ENCODE data around the gene CACNA2D4.

The CACNA2D4 gene

GRCh38 chr12:1842905-1843640 lies 75.4 kb downstream of the CACNA2D4 start:
- DNase-seq = no peak

GRCh38 chr12:1842183-1842904 lies 76.1 kb downstream of the CACNA2D4 start:
- DNase-seq = no peak

GRCh38 chr12:1841586-1842182 lies 76.8 kb downstream of the CACNA2D4 start:
- no peak for DNase-seq

- DNase-seq = no peak
Observed at GRCh38 chr12:1840981-1841425, 77.4 kb downstream of the CACNA2D4 start.

- DNase-seq = no peak
Observed at GRCh38 chr12:1839956-1840951, 78.2 kb downstream of the CACNA2D4 start.

- no peak for DNase-seq
Observed at GRCh38 chr12:1839464-1839863, 79.0 kb downstream of the CACNA2D4 start.

GRCh38 chr12:1838994-1839365 lies 79.5 kb downstream of the CACNA2D4 start:
- DNase-seq = no peak

- DNase-seq = no peak
Observed at GRCh38 chr12:1838205-1838993, 80.1 kb downstream of the CACNA2D4 start.

GRCh38 chr12:1837541-1838204 lies 80.8 kb downstream of the CACNA2D4 start:
- no peak for DNase-seq

GRCh38 chr12:1836854-1837421 lies 81.5 kb downstream of the CACNA2D4 start:
- no peak for DNase-seq

- no peak for DNase-seq
Observed at GRCh38 chr12:1836241-1836803, 82.1 kb downstream of the CACNA2D4 start.

- DNase-seq = no peak
Observed at GRCh38 chr12:1835211-1836131, 83.0 kb downstream of the CACNA2D4 start.

- no peak for DNase-seq
Observed at GRCh38 chr12:1834186-1834925, 84.1 kb downstream of the CACNA2D4 start.

- DNase-seq = no peak
Observed at GRCh38 chr12:1833596-1834028, 84.8 kb downstream of the CACNA2D4 start.

GRCh38 chr12:1832801-1833595 lies 85.5 kb downstream of the CACNA2D4 start:
- no peak for DNase-seq

GRCh38 chr12:1830981-1831963 lies 87.2 kb downstream of the CACNA2D4 start:
- DNase-seq = no peak

All from activated effector memory CD4-positive, alpha-beta T cell treated with Interleukin-2 at 50 U/mL for 16 hours (primary cell).